ENCODE measurements around the gene ZNF335. TPM values are rescaled to one million over a fixed set of nuclear protein-coding genes. Genes with fewer than 3 reads are reported as not detected.
"Not testable (repeated sequence)": the region's sequence is repeated elsewhere in the genome, so short reads cannot be mapped to it uniquely, and the experiment has no call there.

Gene ZNF335
- polyA plus RNA-seq, 1 experiment, result 9.9 TPM

- no peak overlapping the region for H3K4me3 ChIP-seq (ENCODE audit: low read depth, low read length)
- POLR2A ChIA-PET, result no interaction called here
- CTCF ChIA-PET, result interaction anchor here (1.3 kb wide), 1 partner anchor 15 kb away, joined by 3 read pairs; no protein-coding TSS in a partner anchor
- H3K27me3 ChIP-seq (ENCODE audit: control insufficient read depth, insufficient read depth, low read length), result peaks cover 19% of the 10 kb centered on the region
- DNase-seq (ENCODE audit: low read depth), result no peak
- no peaks in the 10 kb centered on the region for H3K36me3 ChIP-seq (ENCODE audit: control insufficient read depth, insufficient read depth, low read length)
- TF ChIP-seq CTCF (IDR thresholded peaks at IDR 0.05; ENCODE audit: insufficient read depth, low read depth, low read length), result no peak
Measured at GRCh38 chr20:45997187-45997586, 25.2 kb upstream of the ZNF335 start.

GRCh38 chr20:45995495-45996097 lies 23.6 kb upstream of the ZNF335 start:
- H3K4me3 ChIP-seq (ENCODE audit: low read depth, low read length); DNase-seq (ENCODE audit: low read depth); POLR2A ChIA-PET; H3K36me3 ChIP-seq (ENCODE audit: control insufficient read depth, insufficient read depth, low read length): not testable (repeated sequence)
- CTCF ChIA-PET, result interaction anchor here (0.8 to 1.0 kb wide), 2 partner anchors 9 to 19 kb away, joined by 3 to 4 read pairs; no protein-coding TSS in a partner anchor
- H3K27me3 ChIP-seq (ENCODE audit: control insufficient read depth, insufficient read depth, low read length), result peaks cover 11% of the 10 kb centered on the region

- DNase-seq (ENCODE audit: low read depth), result no peak
- H3K36me3 ChIP-seq (ENCODE audit: control insufficient read depth, insufficient read depth, low read length), result no peaks in the 10 kb centered on the region
- H3K4me3 ChIP-seq (ENCODE audit: low read depth, low read length), result no peak overlapping the region
- CTCF ChIA-PET, result interaction anchor here (0.8 kb wide), 1 partner anchor 19 kb away, joined by 4 read pairs; no protein-coding TSS in a partner anchor
- H3K27me3 ChIP-seq (ENCODE audit: control insufficient read depth, insufficient read depth, low read length), result peaks cover 8% of the 10 kb centered on the region
- TF ChIP-seq CTCF (IDR thresholded peaks at IDR 0.05; ENCODE audit: insufficient read depth, low read depth, low read length), result no peak
- POLR2A ChIA-PET, result no interaction called here
Measured at GRCh38 chr20:45994761-45995493, 22.9 kb upstream of the ZNF335 start.

- no peak overlapping the region for H3K4me3 ChIP-seq (ENCODE audit: low read depth, low read length)
- CTCF ChIA-PET, result interaction anchor here (1.0 to 1.3 kb wide), 2 partner anchors 21 to 24 kb away, joined by 3 read pairs; no protein-coding TSS in a partner anchor
- POLR2A ChIA-PET, result no interaction called here
- peaks cover 2% of the 10 kb centered on the region for H3K27me3 ChIP-seq (ENCODE audit: control insufficient read depth, insufficient read depth, low read length)
- H3K36me3 ChIP-seq (ENCODE audit: control insufficient read depth, insufficient read depth, low read length), result no peaks in the 10 kb centered on the region
- no peak for TF ChIP-seq CTCF (IDR thresholded peaks at IDR 0.05; ENCODE audit: insufficient read depth, low read depth, low read length)
- no peak for DNase-seq (ENCODE audit: low read depth)
Measured at GRCh38 chr20:45993197-45993951, 21.4 kb upstream of the ZNF335 start.

GRCh38 chr20:45991616-45992015 lies 19.6 kb upstream of the ZNF335 start:
- CTCF ChIA-PET, result no interaction called here
- DNase-seq (ENCODE audit: low read depth), result no peak
- no peaks in the 10 kb centered on the region for H3K27me3 ChIP-seq (ENCODE audit: control insufficient read depth, insufficient read depth, low read length)
- no peak for TF ChIP-seq CTCF (IDR thresholded peaks at IDR 0.05; ENCODE audit: insufficient read depth, low read depth, low read length)
- POLR2A ChIA-PET, result no interaction called here
- no peaks in the 10 kb centered on the region for H3K36me3 ChIP-seq (ENCODE audit: control insufficient read depth, insufficient read depth, low read length)
- H3K4me3 ChIP-seq (ENCODE audit: low read depth, low read length), result no peak overlapping the region

GRCh38 chr20:45988830-45989229 lies 16.8 kb upstream of the ZNF335 start:
- H3K36me3 ChIP-seq (ENCODE audit: control insufficient read depth, insufficient read depth, low read length); H3K27me3 ChIP-seq (ENCODE audit: control insufficient read depth, insufficient read depth, low read length); POLR2A ChIA-PET; DNase-seq (ENCODE audit: low read depth); H3K4me3 ChIP-seq (ENCODE audit: low read depth, low read length): not testable (repeated sequence)
- CTCF ChIA-PET, result interaction anchor here (1.2 to 2.3 kb wide), 4 partner anchors 8 to 24 kb away, joined by 4 to 18 read pairs (median 4); no protein-coding TSS in a partner anchor
